Stimulated activated CD8-positive, alpha-beta memory T cell treated with anti-CD3 and anti-CD28 coated beads, Interleukin-12 subunit alpha, Interleukin-12 subunit beta, amount 100 ng/mL, for 4 hours (primary cell): ENCODE measurements around the gene ZNF486.
"Not testable (repeated sequence)": the region's sequence is repeated elsewhere in the genome, so short reads cannot be mapped to it uniquely, and the experiment has no call there.

ENCODE experiments used
- DNase-seq: peaks from one replicate; pipeline ENCODE4 v3.0.0-alpha.2; 2020; ENCODE audit warnings: low read depth

The ZNF486 gene

DNA sequence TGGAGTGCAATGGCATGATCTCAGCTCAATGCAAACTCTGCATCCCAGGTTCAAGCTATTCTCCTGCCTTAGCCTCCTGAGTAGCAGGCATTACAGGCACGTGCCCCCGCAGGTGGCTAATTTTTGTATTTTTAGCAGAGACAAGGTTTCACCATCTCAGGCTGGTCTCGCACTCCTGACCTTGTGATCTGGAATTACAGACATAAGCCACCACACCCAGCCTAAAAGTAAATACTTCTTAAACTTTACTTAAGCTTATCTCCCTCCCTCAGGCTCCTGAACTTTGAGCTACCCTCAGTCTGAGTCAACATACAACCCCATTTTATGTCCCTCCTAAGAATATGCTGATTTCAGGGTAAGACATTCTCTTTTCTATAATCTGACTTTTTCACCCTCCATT lies 66.1 kb downstream of the ZNF486 start:
- no peak for DNase-seq

DNA sequence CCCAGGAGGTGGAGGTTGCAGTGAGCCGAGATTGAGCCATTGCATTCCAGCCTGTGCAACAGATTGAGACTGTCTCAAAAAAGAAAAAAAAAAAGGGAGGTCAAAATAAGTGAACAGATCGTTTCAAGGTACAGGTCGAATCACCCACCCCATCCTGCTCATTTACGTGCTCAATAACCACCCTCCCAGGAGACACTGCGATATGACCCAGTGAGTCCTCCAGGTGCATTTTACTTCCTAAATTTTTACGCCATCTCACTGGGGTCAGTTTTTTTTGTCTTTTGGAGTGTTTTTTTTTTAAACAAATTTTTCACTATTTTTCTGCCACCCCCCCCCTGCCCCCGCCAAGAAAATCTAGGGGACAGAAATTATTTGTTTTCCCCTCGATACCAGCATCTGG lies 68.1 kb downstream of the ZNF486 start:
- DNase-seq = no peak

DNA sequence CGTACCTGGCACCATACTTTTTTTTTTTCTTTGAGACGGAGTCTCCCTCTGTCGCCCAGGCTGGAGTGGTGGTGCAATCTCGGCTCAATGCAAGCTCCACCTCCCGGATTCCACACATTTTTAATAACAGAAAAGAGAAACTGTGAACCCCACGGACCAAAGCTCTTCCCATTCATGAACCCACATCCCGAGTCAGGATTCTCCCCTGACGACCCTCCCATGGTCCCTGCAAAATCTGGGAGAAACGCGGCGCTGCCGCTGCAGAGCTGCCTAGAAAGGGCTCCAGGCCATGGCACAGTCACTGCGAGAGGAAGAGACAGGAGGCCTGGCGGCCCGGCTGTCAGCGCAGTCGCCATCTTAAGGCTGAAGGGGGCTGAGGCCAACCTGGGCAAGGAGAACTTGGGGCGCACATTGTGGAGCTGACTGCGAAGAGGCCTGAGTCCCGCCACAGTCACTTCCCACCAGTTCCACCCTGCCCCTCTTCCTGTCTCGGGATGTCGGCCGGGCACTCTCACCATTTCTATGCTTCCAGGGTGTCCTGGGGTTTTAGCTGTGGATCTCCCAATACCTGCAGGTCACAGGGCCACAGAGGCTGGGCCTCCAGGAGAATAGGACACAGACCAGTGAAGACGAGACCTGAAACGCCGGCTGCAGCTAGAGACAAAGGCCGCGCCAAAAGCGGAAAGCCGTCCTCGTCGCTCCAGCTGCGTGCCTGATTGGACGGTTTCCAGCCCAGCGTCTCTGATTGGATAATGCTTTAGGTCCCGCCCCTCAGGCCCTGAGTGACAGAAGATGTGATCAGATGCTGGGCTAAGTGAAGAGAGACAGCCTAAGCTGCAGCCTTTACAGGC lies 71.0 kb downstream of the ZNF486 start:
- peak; percentile 65 for DNase-seq

GRCh38 chr19:20243629-20244028 lies 76.6 kb downstream of the ZNF486 start:
- no peak for DNase-seq

DNA sequence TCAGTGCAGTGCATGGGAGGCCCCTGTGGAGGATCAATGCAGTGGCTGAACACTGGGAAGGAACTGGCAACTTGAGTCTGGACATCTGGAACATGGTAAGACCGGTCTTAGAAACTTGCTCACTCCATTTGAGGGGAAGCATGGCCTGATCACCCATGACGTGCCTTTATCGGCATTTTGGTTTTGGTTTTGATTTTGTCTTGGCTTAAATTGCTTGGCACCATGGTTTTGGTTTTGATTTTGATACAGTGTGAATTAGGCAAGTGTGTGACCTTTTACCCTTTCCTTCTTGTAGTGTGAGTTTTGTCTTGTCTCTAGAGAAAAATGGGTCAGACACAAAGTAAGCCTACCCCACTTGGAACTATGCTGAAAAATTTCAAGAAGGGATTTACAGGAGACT lies 77.3 kb downstream of the ZNF486 start:
- no peak for DNase-seq

GRCh38 chr19:20245309-20245708 lies 78.3 kb downstream of the ZNF486 start:
- DNase-seq = no peak

DNA sequence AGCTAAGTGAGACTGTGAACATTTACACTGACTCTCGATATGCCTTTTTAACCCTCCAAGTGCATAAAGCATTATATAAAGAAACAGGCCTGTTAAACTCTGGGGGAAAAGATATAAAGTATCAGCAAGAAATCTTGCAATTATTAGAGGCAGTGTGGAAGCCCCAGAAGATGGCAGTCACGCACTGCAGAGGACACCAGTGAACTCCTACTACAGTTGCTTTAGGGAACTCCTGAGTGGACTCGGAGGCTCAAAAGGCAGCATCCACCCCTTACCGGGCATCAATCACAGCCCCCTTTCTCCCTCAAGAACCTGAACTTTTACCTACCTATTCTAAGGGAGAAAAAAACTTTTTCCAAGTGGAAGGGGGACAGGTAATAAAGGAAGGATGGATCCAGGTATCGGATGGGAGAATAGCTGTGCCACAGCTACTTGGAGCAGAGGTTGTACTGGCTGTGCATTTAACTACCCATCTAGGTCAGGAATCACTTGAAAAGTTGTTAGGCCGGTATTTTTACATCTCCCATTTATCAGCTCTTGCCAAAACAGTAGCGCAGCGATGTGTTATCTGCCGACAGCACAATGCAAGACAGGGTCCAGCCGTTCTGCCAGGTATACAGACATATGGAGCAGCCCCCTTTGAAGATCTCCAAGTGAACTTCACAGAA lies 80.1 kb downstream of the ZNF486 start:
- no peak for DNase-seq

DNA sequence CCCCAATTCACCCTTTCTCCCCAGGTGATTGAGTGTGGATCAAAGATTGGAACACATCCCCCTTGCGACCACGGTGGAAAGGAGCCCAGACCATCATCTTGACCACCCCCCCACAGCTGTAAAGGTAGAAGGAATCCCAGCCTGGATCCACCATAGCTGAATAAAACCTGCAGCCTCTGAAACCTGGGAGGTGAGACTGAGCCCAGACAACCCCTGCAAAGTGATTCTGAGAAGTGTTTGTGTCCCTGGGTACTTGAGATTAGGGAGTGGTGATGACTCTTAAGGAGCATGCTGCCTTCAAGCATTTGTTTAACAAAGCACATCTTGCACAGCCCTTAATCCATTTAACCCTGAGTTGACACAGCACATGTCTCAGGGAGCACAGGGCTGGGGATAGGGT lies 81.2 kb downstream of the ZNF486 start:
- not testable (repeated sequence) for DNase-seq
